IPS-20b (cell line): Measurements from ENCODE around the gene GCLC.

Source experiments
- H3K27ac ChIP-seq: one replicate; pipeline ENCODE4 v1.5.1; 2013; ENCODE audit warnings: low read length
- H3K27me3 ChIP-seq: 2 replicates; pipeline ENCODE4 v1.6.1; 2013; ENCODE audit warnings: mild to moderate bottlenecking, low read length, inconsistent platforms; ENCODE audit not compliant: insufficient read depth
- H3K36me3 ChIP-seq: 2 replicates; pipeline ENCODE4 v1.6.1; 2013; ENCODE audit warnings: low read depth, mild to moderate bottlenecking, inconsistent platforms, low read length, moderate library complexity; ENCODE audit not compliant: insufficient read depth
- H3K4me1 ChIP-seq: 2 replicates; pipeline ENCODE4 v1.6.1; 2013; ENCODE audit warnings: mild to moderate bottlenecking, control low read depth, inconsistent platforms, low read length, moderate library complexity; ENCODE audit not compliant: insufficient read depth
- H3K4me3 ChIP-seq: 2 replicates; pipeline ENCODE4 v1.5.1; 2013; ENCODE audit warnings: mild to moderate bottlenecking, low read length, inconsistent platforms
- H3K9ac ChIP-seq: 2 replicates; pipeline ENCODE4 v1.6.1; 2013; ENCODE audit warnings: low read depth, mild to moderate bottlenecking, inconsistent platforms, low read length, moderate library complexity
- H3K9me3 ChIP-seq: 2 replicates; pipeline ENCODE4 v1.6.1; 2013; ENCODE audit warnings: mild to moderate bottlenecking, low read depth, low read length, inconsistent platforms; ENCODE audit not compliant: insufficient read depth

Gene GCLC

GRCh38 chr6:53464483-53464882 is 80.4 kb downstream of the GCLC start:
- Histone ChIP-seq H3K27ac (no peak overlapping the region), H3K9ac (no peak overlapping the region), H3K9me3 (no peaks in the 10 kb centered on the region)

DNA sequence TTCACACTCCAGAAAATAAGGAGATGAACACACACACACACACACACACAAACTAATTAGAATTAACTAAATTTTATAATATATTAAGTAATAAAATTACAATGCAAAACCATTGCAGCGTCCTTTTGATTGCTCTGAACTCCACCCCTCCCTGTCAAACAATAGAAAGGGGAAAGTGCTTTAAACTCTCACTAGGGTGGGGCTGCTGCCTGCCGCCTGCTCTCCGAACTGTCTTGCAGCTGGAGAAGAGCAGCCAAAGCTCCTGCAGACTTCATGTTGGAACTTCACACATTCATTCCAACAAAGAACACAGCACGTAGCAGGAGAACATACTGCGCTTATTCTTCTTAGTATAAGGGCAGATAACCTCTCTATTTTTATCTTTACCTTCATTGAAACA is 83.2 kb downstream of the GCLC start:
- Histone ChIP-seq H3K36me3 (no peaks in the 10 kb centered on the region), H3K27me3 (no peaks in the 10 kb centered on the region; the same call in 1 of the 2 replicates), H3K4me1 (no peaks in the 10 kb centered on the region), H3K4me3 (no peak overlapping the region), H3K9me3 (no peaks in the 10 kb centered on the region), H3K27ac (no peak overlapping the region), H3K9ac (no peak overlapping the region)

More at GRCh38 chr6:53464483-53464882, 80.4 kb downstream of the GCLC start:
- Histone ChIP-seq H3K27me3 (no peaks in the 10 kb centered on the region; the same call in 1 of the 2 replicates), H3K4me1 (no peaks in the 10 kb centered on the region), H3K4me3 (no peak overlapping the region), H3K36me3 (no peaks in the 10 kb centered on the region)

DNA sequence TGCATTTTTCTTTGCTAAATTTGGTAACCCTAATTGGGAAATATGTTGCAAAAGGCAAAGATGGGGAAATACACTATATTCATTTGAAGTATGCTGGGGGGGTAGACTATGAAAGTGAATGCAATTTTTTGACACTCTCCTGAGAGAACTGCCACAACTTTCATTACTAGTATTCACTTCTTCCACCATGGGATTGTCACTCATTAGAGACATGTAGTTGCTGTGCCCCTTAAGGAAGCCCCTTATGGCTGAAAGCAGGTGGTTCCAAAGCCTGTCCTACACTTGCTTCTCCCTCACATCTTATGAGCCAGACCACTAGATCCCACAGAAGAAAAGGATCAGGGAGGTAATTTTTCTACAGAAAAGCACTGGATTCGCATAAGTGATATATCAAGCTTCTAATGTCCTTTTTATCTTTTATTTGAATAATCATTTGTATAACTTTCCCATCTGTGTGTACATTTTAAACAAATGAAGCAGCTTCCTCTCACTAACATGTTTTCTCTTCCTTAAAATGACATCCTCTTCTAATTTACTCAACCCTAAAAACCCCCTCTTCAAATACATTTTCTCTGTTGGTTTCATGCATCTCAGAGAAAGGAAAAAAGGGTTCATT is 83.8 kb downstream of the GCLC start:
- Histone ChIP-seq H3K36me3 (no peaks in the 10 kb centered on the region), H3K27ac (no peak overlapping the region), H3K27me3 (no peaks in the 10 kb centered on the region; the same call in 1 of the 2 replicates), H3K4me1 (no peaks in the 10 kb centered on the region), H3K4me3 (no peak overlapping the region), H3K9ac (no peak overlapping the region), H3K9me3 (no peaks in the 10 kb centered on the region)

GRCh38 chr6:53458105-53458866 is 86.6 kb downstream of the GCLC start:
- H3K4me1 ChIP-seq = no peaks in the 10 kb centered on the region
- H3K27ac ChIP-seq = no peak overlapping the region
- H3K36me3 ChIP-seq = no peaks in the 10 kb centered on the region
- H3K27me3 ChIP-seq = no peaks in the 10 kb centered on the region; the same call in 1 of the 2 replicates
- no peak overlapping the region for H3K9ac ChIP-seq
- H3K9me3 ChIP-seq = no peaks in the 10 kb centered on the region; the same call in 1 of the 2 replicates
- H3K4me3 ChIP-seq = no peak overlapping the region

- Histone ChIP-seq H3K9ac (no peak overlapping the region), H3K36me3 (no peaks in the 10 kb centered on the region), H3K27ac (no peak overlapping the region), H3K27me3 (no peaks in the 10 kb centered on the region), H3K9me3 (no peaks in the 10 kb centered on the region; the same call in 1 of the 2 replicates), H3K4me1 (no peaks in the 10 kb centered on the region), H3K4me3 (no peak overlapping the region)
Observed at GRCh38 chr6:53456809-53457208, 88.1 kb downstream of the GCLC start.

DNA sequence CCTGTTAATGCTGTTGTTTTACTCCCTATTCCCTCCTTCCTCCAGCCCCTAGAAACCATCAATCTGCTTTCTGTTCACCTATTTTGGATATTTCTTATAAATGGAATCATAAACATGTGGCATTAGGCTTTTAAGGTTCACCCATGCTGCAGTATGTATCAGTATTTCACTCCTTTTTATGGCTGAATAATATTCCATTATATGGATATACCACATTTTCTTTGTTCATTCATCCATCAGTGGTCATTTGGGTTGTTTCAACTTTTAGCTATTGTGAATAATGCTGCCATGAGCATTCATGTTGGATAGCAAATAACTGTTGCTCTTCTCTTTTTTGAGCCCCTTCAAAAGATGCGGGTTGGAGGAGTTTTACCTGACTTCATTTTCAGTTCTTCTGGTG is 89.2 kb downstream of the GCLC start:
- H3K9ac ChIP-seq = no peak overlapping the region
- no peaks in the 10 kb centered on the region for H3K4me1 ChIP-seq
- no peaks in the 10 kb centered on the region for H3K27me3 ChIP-seq
- H3K4me3 ChIP-seq = no peak overlapping the region
- no peaks in the 10 kb centered on the region for H3K36me3 ChIP-seq
- H3K9me3 ChIP-seq = no peaks in the 10 kb centered on the region; the same call in 1 of the 2 replicates
- no peak overlapping the region for H3K27ac ChIP-seq

- H3K4me3 ChIP-seq = no peak overlapping the region
- H3K4me1 ChIP-seq = no peaks in the 10 kb centered on the region
- H3K27me3 ChIP-seq = no peaks in the 10 kb centered on the region
- H3K36me3 ChIP-seq = no peaks in the 10 kb centered on the region
- no peak overlapping the region for H3K27ac ChIP-seq
- H3K9ac ChIP-seq = no peak overlapping the region
- H3K9me3 ChIP-seq = no peaks in the 10 kb centered on the region; the same call in 1 of the 2 replicates
Observed at GRCh38 chr6:53451165-53451564, 93.7 kb downstream of the GCLC start.

GRCh38 chr6:53447865-53448264 is 97.0 kb downstream of the GCLC start:
- Histone ChIP-seq H3K27me3 (no peaks in the 10 kb centered on the region), H3K9me3 (no peaks in the 10 kb centered on the region), H3K27ac (no peak overlapping the region), H3K36me3 (no peaks in the 10 kb centered on the region), H3K4me1 (no peaks in the 10 kb centered on the region), H3K4me3 (no peak overlapping the region), H3K9ac (no peak overlapping the region)
